BLaER1 (cell line): Measurements from ENCODE around the gene NOM1.

Experiments used
- H3K27ac ChIP-seq: shearing (Covaris generic); formaldehyde crosslinking; 2 replicates; pipeline ENCODE4 v1.8.1; 2022
- H3K27me3 ChIP-seq: shearing (Covaris generic); formaldehyde crosslinking; 2 replicates; pipeline ENCODE4 v1.8.1; 2022
- H3K36me3 ChIP-seq: shearing (Covaris generic); formaldehyde crosslinking; 2 replicates; pipeline ENCODE4 v1.8.1; 2022
- H3K4me1 ChIP-seq: shearing (Covaris generic); formaldehyde crosslinking; 2 replicates; pipeline ENCODE4 v1.8.1; 2022
- H3K4me2 ChIP-seq: shearing (Covaris generic); formaldehyde crosslinking; 2 replicates; pipeline ENCODE4 v1.8.1; 2022
- H3K4me3 ChIP-seq: shearing (Covaris generic); formaldehyde crosslinking; 2 replicates; pipeline ENCODE4 v1.8.1; 2022
- H3K9ac ChIP-seq: shearing (Covaris generic); formaldehyde crosslinking; 2 replicates; pipeline ENCODE4 v1.8.1; 2022
- H3K9me3 ChIP-seq: shearing (Covaris generic); formaldehyde crosslinking; 2 replicates; pipeline ENCODE4 v1.8.1; 2022
- H4K20me1 ChIP-seq: shearing (Covaris generic); formaldehyde crosslinking; 2 replicates; pipeline ENCODE4 v1.8.1; 2022
- Cebpa-rat ChIP-seq: shearing (Covaris generic); IDR thresholded peaks from 2 replicates; pipeline ENCODE4 v1.8.1; 2022

NOM1 gene

GRCh38 chr7:156994417-156994816, 44.9 kb downstream of the NOM1 start:
- no peak overlapping the region for H3K4me2 ChIP-seq
- peaks cover 59% of the 10 kb centered on the region for H3K27me3 ChIP-seq
- H3K9me3 ChIP-seq = peaks cover 7% of the 10 kb centered on the region
- peaks cover 7% of the 10 kb centered on the region; the same call in 1 of the 2 replicates for H4K20me1 ChIP-seq
- peaks cover 6% of the 10 kb centered on the region for H3K4me1 ChIP-seq
- H3K36me3 ChIP-seq = no peaks in the 10 kb centered on the region
- H3K9ac ChIP-seq = no peak overlapping the region
- no peak overlapping the region for H3K27ac ChIP-seq
- no peak overlapping the region for H3K4me3 ChIP-seq
- TF ChIP-seq Cebpa-rat = no peak

- Histone ChIP-seq H3K9ac (no peak overlapping the region), H3K4me1 (no peaks in the 10 kb centered on the region), H3K27me3 (peaks cover 97% of the 10 kb centered on the region), H3K27ac (no peak overlapping the region), H4K20me1 (peaks cover 48% of the 10 kb centered on the region), H3K9me3 (peaks cover 38% of the 10 kb centered on the region), H3K36me3 (no peaks in the 10 kb centered on the region), H3K4me2 (peak overlapping the region; percentile 43; the same call in 1 of the 2 replicates), H3K4me3 (peak overlapping the region; percentile 36; the same call in 1 of the 2 replicates)
- no peak for TF ChIP-seq Cebpa-rat
These were observed 49.8 kb downstream of the NOM1 start for GRCh38 chr7:156998988-156999957.

GRCh38 chr7:156999958-157000726, 50.6 kb downstream of the NOM1 start:
- Histone ChIP-seq H3K4me1 (no peaks in the 10 kb centered on the region), H3K27me3 (peaks cover 97% of the 10 kb centered on the region), H3K9ac (no peak overlapping the region), H3K9me3 (peaks cover 43% of the 10 kb centered on the region), H4K20me1 (peaks cover 56% of the 10 kb centered on the region), H3K27ac (no peak overlapping the region), H3K4me2 (peak overlapping the region; percentile 70), H3K36me3 (no peaks in the 10 kb centered on the region), H3K4me3 (peak overlapping the region; percentile 52)
- TF ChIP-seq Cebpa-rat = no peak

GRCh38 chr7:157000741-157001653, 51.5 kb downstream of the NOM1 start:
- Histone ChIP-seq H3K4me2 (0 out of 2 replicates have a peak overlapping the region, but pooled peaks have one; percentile 70), H3K27me3 (peaks cover 100% of the 10 kb centered on the region), H3K36me3 (no peaks in the 10 kb centered on the region), H4K20me1 (peaks cover 65% of the 10 kb centered on the region), H3K4me3 (no peak overlapping the region), H3K9me3 (peaks cover 51% of the 10 kb centered on the region), H3K9ac (no peak overlapping the region), H3K4me1 (no peaks in the 10 kb centered on the region), H3K27ac (no peak overlapping the region)
- no peak for TF ChIP-seq Cebpa-rat

GRCh38 chr7:157001920-157002818, 52.7 kb downstream of the NOM1 start:
- no peak overlapping the region for H3K27ac ChIP-seq
- TF ChIP-seq Cebpa-rat = no peak
- H3K4me2 ChIP-seq = no peak overlapping the region
- peaks cover 50% of the 10 kb centered on the region for H3K9me3 ChIP-seq
- H3K4me1 ChIP-seq = no peaks in the 10 kb centered on the region
- H4K20me1 ChIP-seq = peaks cover 77% of the 10 kb centered on the region
- H3K4me3 ChIP-seq = no peak overlapping the region
- H3K36me3 ChIP-seq = no peaks in the 10 kb centered on the region
- H3K9ac ChIP-seq = no peak overlapping the region
- peaks cover 100% of the 10 kb centered on the region for H3K27me3 ChIP-seq

- no peaks in the 10 kb centered on the region for H3K36me3 ChIP-seq
- H3K9ac ChIP-seq = no peak overlapping the region
These were observed 53.4 kb downstream of the NOM1 start for GRCh38 chr7:157002819-157003421.

GRCh38 chr7:157003445-157003755, 53.9 kb downstream of the NOM1 start:
- Histone ChIP-seq H3K4me2 (no peak overlapping the region), H3K4me1 (no peaks in the 10 kb centered on the region), H3K27me3 (peaks cover 100% of the 10 kb centered on the region), H3K36me3 (no peaks in the 10 kb centered on the region), H3K27ac (no peak overlapping the region), H3K9ac (no peak overlapping the region), H3K9me3 (peaks cover 46% of the 10 kb centered on the region), H3K4me3 (no peak overlapping the region), H4K20me1 (peaks cover 89% of the 10 kb centered on the region)
- TF ChIP-seq Cebpa-rat = no peak

More at GRCh38 chr7:157002819-157003421, 53.4 kb downstream of the NOM1 start:
- H3K27me3 ChIP-seq = peaks cover 100% of the 10 kb centered on the region
- peaks cover 84% of the 10 kb centered on the region for H4K20me1 ChIP-seq
- H3K27ac ChIP-seq = no peak overlapping the region
- H3K9me3 ChIP-seq = peaks cover 46% of the 10 kb centered on the region
- H3K4me3 ChIP-seq = no peak overlapping the region
- TF ChIP-seq Cebpa-rat = no peak
- no peaks in the 10 kb centered on the region for H3K4me1 ChIP-seq
- H3K4me2 ChIP-seq = no peak overlapping the region
